Neural crest cell (in vitro differentiated cells): ENCODE results near the gene IFI27. TPM values are rescaled to one million over a fixed set of nuclear protein-coding genes. Genes with fewer than 3 reads are reported as not detected.

Experiments
- DNase-seq: peaks from one replicate; pipeline ENCODE4 v3.0.0; 2021; ENCODE audit warnings: low read depth, mixed read lengths, low spot score
- H3K27ac Mint-ChIP-seq: one replicate; pipeline ENCODE4 v1.8.0; 2021; ENCODE audit warnings: mild to moderate bottlenecking, mixed read lengths; ENCODE audit not compliant: unreplicated experiment
- H3K27me3 Mint-ChIP-seq: 2 replicates; pipeline ENCODE4 v1.8.0; 2021; ENCODE audit warnings: low read depth, mild to moderate bottlenecking, mixed read lengths
- H3K36me3 Mint-ChIP-seq: 2 replicates; pipeline ENCODE4 v1.8.0; 2021; ENCODE audit warnings: low read depth, mild to moderate bottlenecking, mixed read lengths
- H3K4me1 Mint-ChIP-seq: 2 replicates; pipeline ENCODE4 v1.8.0; 2021; ENCODE audit warnings: mixed read lengths
- H3K4me3 Mint-ChIP-seq: one replicate; pipeline ENCODE4 v1.8.0; 2021; ENCODE audit warnings: mild to moderate bottlenecking, mixed read lengths
- H3K9me3 Mint-ChIP-seq: 2 replicates; pipeline ENCODE4 v1.8.0; 2021; ENCODE audit warnings: mixed read lengths
- CTCF ChIP-seq: fragments of 200-600 bp; sonication (generic); conservative IDR thresholded peaks from 2 replicates; pipeline ENCODE4 v1.5.0; 2021; ENCODE audit warnings: antibody characterized with exemption, mild to moderate bottlenecking
- total RNA-seq: library from RNA; stranded (reverse); gene quantifications from 2 replicates; pipeline ENCODE4 v1.2.1, GENCODE V29; 2021

IFI27 gene
- total RNA-seq, 1 donor from 2014 or later: 9.5 TPM

- no peak for DNase-seq
- peaks cover 9% of the 10 kb centered on the region for H3K36me3 Mint-ChIP-seq
- no peak overlapping the region for H3K4me3 Mint-ChIP-seq
- H3K27me3 Mint-ChIP-seq: no peaks in the 10 kb centered on the region
- H3K27ac Mint-ChIP-seq: peak overlapping the region; percentile 16
- H3K9me3 Mint-ChIP-seq: no peaks in the 10 kb centered on the region
- TF ChIP-seq CTCF: no peak
- H3K4me1 Mint-ChIP-seq: no peaks in the 10 kb centered on the region
Observed at GRCh38 chr14:94098326-94098992, 12.1 kb upstream of the IFI27 start.

DNA sequence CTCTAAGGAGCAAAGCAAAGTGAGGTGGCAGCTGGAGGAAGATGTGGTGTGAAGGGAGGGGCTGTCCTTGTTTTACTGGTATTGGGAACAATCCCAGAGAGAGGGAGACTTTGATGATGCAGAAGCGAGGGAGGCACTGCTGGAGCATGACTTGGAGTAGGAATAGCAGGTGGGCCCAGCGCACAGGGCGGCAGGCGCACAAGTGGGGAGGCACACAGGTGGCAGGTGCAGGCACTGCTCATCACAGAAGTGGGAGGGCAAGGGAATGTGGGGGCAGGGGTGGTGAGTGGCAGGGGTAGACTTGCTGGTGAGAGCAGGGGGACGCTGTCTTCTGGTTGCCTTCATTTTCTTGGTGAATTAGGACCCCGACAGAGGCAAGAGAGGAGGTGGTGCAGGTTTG lies 11.5 kb upstream of the IFI27 start:
- Mint-ChIP-seq H3K27me3 (no peaks in the 10 kb centered on the region), H3K27ac (peak overlapping the region; percentile 16), H3K9me3 (no peaks in the 10 kb centered on the region), H3K36me3 (peaks cover 9% of the 10 kb centered on the region), H3K4me3 (no peak overlapping the region), H3K4me1 (no peaks in the 10 kb centered on the region)
- no peak for TF ChIP-seq CTCF
- no peak for DNase-seq

GRCh38 chr14:94100847-94101246 lies 9.7 kb upstream of the IFI27 start:
- Mint-ChIP-seq H3K4me1 (no peaks in the 10 kb centered on the region), H3K27ac (no peak overlapping the region), H3K27me3 (no peaks in the 10 kb centered on the region), H3K9me3 (no peaks in the 10 kb centered on the region), H3K4me3 (no peak overlapping the region), H3K36me3 (peaks cover 9% of the 10 kb centered on the region)
- no peak for TF ChIP-seq CTCF
- DNase-seq: no peak

DNA sequence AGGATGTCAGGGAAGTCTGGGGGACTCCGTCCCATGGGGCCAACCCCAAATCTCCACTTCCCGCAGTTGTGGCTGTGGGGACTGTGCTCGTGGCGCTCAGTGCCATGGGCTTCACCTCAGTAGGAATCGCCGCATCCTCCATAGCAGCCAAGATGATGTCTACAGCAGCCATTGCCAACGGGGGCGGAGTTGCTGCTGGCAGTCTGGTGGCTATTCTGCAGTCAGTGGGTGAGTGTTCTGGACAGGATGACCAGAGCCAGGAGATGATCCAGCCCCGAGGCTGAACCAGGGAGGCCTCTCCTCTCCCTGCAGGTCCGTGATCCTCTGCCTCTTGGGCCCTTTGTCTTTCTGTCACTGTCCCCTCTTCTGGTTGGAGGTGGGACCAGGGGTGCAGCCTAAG lies 8.8 kb upstream of the IFI27 start:
- no peak overlapping the region for H3K4me3 Mint-ChIP-seq
- H3K4me1 Mint-ChIP-seq: no peaks in the 10 kb centered on the region
- no peaks in the 10 kb centered on the region for H3K27me3 Mint-ChIP-seq
- H3K9me3 Mint-ChIP-seq: no peaks in the 10 kb centered on the region
- H3K27ac Mint-ChIP-seq: peak overlapping the region; percentile 27
- peaks cover 9% of the 10 kb centered on the region for H3K36me3 Mint-ChIP-seq
- TF ChIP-seq CTCF: no peak
- no peak for DNase-seq

GRCh38 chr14:94102768-94103482 lies 7.6 kb upstream of the IFI27 start:
- Mint-ChIP-seq H3K27me3 (no peaks in the 10 kb centered on the region), H3K9me3 (no peaks in the 10 kb centered on the region), H3K36me3 (peaks cover 11% of the 10 kb centered on the region), H3K4me3 (no peak overlapping the region), H3K4me1 (no peaks in the 10 kb centered on the region), H3K27ac (no peak overlapping the region)
- DNase-seq: no peak
- TF ChIP-seq CTCF: no peak
